Lower leg skin (tissue), 4 donors: ENCODE results near the gene ABR. TPM values are rescaled to one million over a fixed set of nuclear protein-coding genes. Genes with fewer than 3 reads are reported as not detected.

Experiments
- DNase-seq, 2 donors: peaks; one replicate each; pipeline ENCODE4 v3.0.0-alpha.2; 2019; ENCODE audit warnings: low spot score in 2 of 2
- H3K4me3 ChIP-seq: fragments of 200-600 bp; sonication (generic); 2 replicates; pipeline ENCODE4 v1.5.1; 2017; ENCODE audit warnings: mild to moderate bottlenecking, low read depth; ENCODE audit not compliant: poor library complexity, severe bottlenecking
- CTCF ChIP-seq, 3 donors: fragments of 450-650 bp; IDR thresholded peaks; one replicate each; pipeline ENCODE4 v1.5.1; 2016; ENCODE audit warnings: antibody characterized with exemption in 3 of 3, mild to moderate bottlenecking in 3 of 3, moderate library complexity in 2 of 3
- POLR2A ChIP-seq, 2 donors: fragments of 450-650 bp; IDR thresholded peaks; one replicate each; pipeline ENCODE4 v1.6.1; 2016 to 2017; ENCODE audit warnings: antibody characterized with exemption in 2 of 2, mild to moderate bottlenecking in 1 of 2, moderate library complexity in 1 of 2
- WGBS, 2 donors: methylation state at CpG; one replicate each; pipeline ENCODE4 v1.1.5; 2018; 5-methylcytosine and 5-hydroxymethylcytosine counted together
- intact Hi-C: fragments of 100-400 bp; cut with DNase I; formaldehyde crosslinking; loops from one replicate; pipeline ENCODE4 v1.15.0; 2023; ENCODE audit warnings: low total_unique reads
- total RNA-seq, 4 donors: library from RNA; depleted of rRNA; stranded (reverse); fragments of >200 nt; gene quantifications; one replicate each; pipeline ENCODE4 v1.1.0, GENCODE V29; 2016

ABR gene
- total RNA-seq, 4 donors from 2014 or later, result 60.9 to 98.8 (median 88.3) TPM

- TF ChIP-seq CTCF (IDR thresholded peaks at IDR 0.05) (no peak), POLR2A (IDR thresholded peaks at IDR 0.05) (no peak)
- no peak for DNase-seq
- H3K4me3 ChIP-seq, result no peak overlapping the region
- intact Hi-C loops, result loop anchor here (10.0 kb wide), 1 partner anchor 49 kb away; no protein-coding TSS in a partner anchor
- WGBS, 2 donors, result 72 to 79% methylated on average over 28 of the region's 28 CpGs
These were observed 6.1 kb downstream of the ABR start for GRCh38 chr17:1173432-1174262.

DNA sequence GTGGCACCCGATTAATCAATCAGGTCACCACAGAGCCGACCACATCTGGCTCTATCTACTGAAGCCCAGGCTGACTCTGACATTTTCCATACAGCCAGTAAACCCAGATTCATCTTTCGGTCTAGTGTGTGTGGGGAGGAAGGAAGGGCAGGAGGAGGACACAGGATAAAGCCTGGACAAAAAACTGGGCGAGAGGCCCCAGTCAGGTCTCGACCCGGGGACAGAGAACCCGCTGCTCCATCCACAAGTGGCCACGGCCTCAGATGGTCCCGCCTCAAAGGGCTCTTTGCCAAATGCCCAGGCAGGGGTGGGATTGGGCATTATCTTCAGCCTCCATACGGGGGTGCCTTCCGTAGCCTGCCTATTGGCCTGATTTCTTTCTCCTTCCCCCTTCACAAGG is 7.8 kb downstream of the ABR start:
- intact Hi-C loops, result loop anchor here (10.0 kb wide), 1 partner anchor 47 kb away; no protein-coding TSS in a partner anchor
- no peak for DNase-seq
- TF ChIP-seq POLR2A (IDR thresholded peaks at IDR 0.05) (no peak), CTCF (IDR thresholded peaks at IDR 0.05) (no peak)
- WGBS, 2 donors, result 74 to 80% methylated on average over 11 of the region's 11 CpGs
- no peak overlapping the region for H3K4me3 ChIP-seq

- no peak overlapping the region for H3K4me3 ChIP-seq
- WGBS, 2 donors, result 90 to 91% methylated on average over 11 of the region's 11 CpGs
- intact Hi-C loops, result loop anchor here (10.0 kb wide), 1 partner anchor 46 kb away; no protein-coding TSS in a partner anchor
- TF ChIP-seq POLR2A (IDR thresholded peaks at IDR 0.05), result no peak
- no peak for TF ChIP-seq CTCF (IDR thresholded peaks at IDR 0.05)
- DNase-seq, result no peak
These were observed 9.0 kb downstream of the ABR start for GRCh38 chr17:1170739-1171138.

GRCh38 chr17:1169929-1170312 is 9.9 kb downstream of the ABR start:
- WGBS, 2 donors, result 82 to 93% methylated on average over 4 of the region's 4 CpGs
- intact Hi-C loops, result loop anchor here (10.0 kb wide), 1 partner anchor 45 kb away; no protein-coding TSS in a partner anchor
- no peak overlapping the region for H3K4me3 ChIP-seq
- TF ChIP-seq CTCF (IDR thresholded peaks at IDR 0.05) (no peak), POLR2A (IDR thresholded peaks at IDR 0.05) (no peak)
- DNase-seq, result no peak

GRCh38 chr17:1169221-1169928 is 10.4 kb downstream of the ABR start:
- WGBS, 2 donors, result 89 to 91% methylated on average over 22 of the region's 22 CpGs
- TF ChIP-seq POLR2A (IDR thresholded peaks at IDR 0.05), result no peak
- no peak for TF ChIP-seq CTCF (IDR thresholded peaks at IDR 0.05)
- DNase-seq, result no peak
- H3K4me3 ChIP-seq, result no peak overlapping the region
- intact Hi-C loops, result no loop called here
